Stimulated activated CD4-positive, alpha-beta T cell treated with anti-CD3 and anti-CD28 coated beads, Interleukin-2, amount 100 ng/mL, for 24 hours (primary cell): ENCODE measurements around the gene TMEM200A.

Experiments
- DNase-seq, 2 donors: peaks; one replicate each; pipeline ENCODE4 v3.0.0-alpha.2; 2020

TMEM200A gene

DNA sequence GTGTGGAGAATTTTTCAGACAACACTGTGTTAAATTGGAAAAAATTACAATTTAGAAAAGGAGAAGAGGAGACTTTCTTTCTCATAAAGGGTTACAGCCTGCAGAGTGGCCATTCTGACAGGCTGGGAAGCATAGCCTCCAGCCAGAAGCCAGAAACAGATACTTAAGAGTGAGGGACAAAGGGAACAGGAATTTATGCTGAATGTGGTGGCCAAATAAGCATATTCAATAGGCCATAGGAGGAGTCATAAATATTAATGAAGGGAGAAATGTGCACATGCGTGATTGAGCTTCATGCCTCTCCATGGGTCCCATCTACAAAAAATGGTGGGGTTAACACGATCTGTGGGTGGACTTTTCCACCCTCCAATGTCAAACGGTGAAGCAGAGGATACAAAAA, 13.4 kb downstream of the TMEM200A start:
- DNase-seq = no peak

DNA sequence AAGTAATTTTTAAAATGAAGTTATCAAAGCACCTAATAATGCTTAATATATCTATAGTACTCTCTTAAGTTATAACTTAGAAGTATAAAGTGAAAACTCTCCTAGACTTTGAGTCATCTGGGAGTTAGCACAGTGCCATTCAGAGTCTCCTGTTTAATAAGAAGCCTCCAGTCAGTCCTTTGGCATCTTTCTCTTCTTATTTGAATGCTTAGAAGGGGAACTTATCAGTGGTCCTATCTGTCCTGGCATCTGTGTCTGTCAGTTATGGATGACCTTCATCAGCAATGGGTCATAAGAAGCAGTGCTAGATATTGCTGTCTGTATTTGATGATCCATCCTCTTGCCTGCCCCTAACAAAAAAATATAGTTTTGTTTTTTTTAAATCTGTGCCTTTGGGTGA, 15.2 kb downstream of the TMEM200A start:
- no peak for DNase-seq

GRCh38 chr6:130381459-130382380, 15.9 kb downstream of the TMEM200A start:
- peak in 1 of 2 donors; percentile 6 for DNase-seq

DNA sequence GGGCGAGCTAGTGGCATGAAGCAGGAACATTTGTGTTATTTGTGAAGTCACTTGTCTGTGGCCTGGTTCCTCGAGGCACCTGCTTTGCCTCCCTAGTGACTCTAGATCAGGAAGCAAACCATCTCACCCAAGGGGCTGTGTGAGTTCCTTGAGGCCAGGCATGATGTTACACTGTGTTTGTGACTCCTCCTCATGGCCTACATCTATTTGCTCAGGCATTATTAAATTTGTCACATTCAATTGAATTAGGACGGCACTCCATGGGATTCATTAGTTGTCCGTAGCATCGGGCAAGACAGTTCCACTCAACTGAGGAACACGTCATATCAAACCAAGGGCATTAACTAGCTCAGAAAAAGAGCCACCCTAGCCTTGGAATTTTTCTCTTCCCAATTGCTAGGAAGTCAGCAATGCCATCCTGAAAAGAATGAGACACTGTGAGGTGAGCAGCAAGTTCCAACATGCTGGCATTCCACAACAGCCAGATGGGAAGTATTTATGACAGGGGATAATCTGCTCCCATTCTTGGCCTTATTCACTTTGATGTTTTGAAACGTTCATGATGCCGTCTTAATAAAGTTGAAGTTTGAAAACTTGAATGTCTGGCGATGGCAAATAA, 17.2 kb downstream of the TMEM200A start:
- DNase-seq = no peak

GRCh38 chr6:130385064-130385695, 19.4 kb downstream of the TMEM200A start:
- no peak for DNase-seq

DNA sequence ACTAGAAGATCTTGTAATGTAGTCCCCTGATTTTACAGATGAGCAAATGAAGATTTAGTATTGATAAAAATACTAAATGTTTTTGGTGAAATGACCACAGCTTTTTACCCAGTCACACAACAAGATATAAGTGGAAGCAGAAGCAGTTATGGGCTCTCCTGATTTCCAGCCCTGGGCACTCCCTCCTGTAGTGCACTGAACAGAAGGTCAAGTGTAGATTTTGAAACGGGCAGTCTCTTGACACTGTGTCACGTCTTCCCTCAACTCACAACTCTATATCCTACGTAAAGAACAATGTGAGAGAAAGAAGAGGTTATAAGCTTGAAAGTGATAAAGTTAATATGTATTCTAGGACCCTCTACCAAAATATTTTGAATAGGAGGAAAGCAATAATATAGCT, 23.3 kb downstream of the TMEM200A start:
- DNase-seq = no peak

GRCh38 chr6:130390890-130391289, 25.1 kb downstream of the TMEM200A start:
- DNase-seq = no peak

DNA sequence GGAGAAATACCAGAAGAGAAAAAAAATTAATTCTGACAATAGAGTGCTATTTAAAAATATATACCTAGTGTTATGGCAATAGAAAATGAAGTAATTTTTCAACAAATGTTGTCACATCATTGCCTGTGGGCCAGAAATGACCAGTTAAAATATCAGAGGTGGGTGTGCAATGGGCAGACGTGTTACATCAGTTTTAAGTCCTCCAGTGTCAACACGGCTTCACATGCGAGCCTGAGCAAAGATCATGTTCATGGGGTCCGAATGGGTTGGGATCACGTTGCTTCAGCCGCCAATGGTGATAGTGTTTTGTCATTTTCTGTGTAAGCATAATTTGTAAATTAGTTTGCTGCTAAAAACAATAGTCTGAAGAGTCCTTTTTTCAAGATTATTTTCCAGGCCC, 27.5 kb downstream of the TMEM200A start:
- DNase-seq = no peak

GRCh38 chr6:130394246-130394645, 28.4 kb downstream of the TMEM200A start:
- DNase-seq = no peak

DNA sequence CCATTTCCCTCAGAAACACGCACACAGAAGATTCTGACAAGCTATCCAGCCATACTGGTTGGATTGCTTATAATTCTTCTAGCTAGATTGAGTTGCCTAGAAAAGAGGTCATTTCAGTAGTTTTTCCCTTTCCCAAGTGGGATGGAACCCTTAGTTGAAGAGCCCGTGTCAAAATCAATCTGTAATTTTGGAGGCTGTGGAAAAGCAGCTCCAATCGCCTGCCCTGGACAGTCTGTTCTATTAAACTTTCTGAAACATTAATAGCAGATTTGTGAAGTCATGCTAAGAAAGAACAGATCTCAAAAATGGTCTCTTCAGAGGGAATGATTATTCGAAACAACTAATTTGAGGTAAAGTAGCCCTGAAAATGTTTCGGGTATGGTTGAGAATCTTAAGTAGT, 29.3 kb downstream of the TMEM200A start:
- DNase-seq = no peak

DNA sequence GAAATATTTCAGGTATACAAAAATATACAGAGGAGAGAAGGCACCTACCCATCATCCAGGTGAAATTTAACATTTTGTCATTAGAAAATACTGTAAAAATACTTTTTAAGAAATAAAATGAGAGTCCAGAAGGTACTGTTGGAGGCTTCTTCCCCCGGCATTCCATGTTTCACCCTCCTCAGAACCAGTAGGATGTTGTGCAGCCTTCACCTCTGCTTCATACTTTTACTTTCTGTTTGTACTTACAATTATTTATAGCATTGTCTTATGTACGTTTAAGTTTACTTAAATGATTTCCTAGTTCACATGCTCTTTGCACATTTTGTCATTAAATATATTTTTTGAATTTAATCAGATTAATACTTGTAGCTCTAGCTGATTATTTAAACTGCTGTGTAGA, 30.9 kb downstream of the TMEM200A start:
- DNase-seq = no peak

DNA sequence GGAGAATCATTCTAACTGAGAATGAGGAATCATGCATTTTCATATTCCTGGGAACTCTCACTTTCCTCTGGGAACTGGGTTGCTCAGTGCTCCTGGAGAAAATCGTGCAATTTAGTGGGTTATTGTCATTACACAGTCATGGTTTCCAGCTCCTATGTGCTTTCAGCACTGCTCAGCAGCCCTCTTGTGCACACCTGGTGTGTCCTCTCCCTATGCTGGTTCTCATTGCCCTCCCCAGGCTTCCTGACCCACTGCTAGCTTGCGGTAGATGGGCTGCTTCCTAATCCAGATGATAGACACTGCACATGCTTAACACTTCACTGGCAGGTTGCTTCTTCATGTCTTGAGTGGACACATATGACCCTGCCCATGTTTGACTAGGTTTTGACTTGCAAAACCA, 39.7 kb downstream of the TMEM200A start:
- DNase-seq = no peak

DNA sequence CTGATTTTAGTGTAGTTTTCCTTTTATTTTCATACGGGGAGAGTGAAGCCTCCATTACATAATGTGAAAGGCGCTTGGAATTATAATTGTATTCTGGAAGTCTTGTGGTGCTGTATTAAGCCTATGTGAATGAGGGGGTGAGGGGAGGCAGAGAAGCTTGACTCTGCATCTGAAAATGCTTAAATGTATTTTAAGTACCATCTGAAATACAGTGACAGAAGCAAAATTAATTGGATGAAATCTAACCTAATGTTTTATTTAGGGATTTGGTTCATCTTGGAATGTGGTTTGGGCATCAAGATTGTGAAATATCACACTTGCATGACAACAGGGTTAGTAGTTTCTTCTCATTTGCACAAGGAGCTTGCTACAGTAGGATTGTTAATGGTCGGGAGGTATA, 41.2 kb downstream of the TMEM200A start:
- no peak for DNase-seq

GRCh38 chr6:130409418-130410100, 43.7 kb downstream of the TMEM200A start:
- no peak for DNase-seq

DNA sequence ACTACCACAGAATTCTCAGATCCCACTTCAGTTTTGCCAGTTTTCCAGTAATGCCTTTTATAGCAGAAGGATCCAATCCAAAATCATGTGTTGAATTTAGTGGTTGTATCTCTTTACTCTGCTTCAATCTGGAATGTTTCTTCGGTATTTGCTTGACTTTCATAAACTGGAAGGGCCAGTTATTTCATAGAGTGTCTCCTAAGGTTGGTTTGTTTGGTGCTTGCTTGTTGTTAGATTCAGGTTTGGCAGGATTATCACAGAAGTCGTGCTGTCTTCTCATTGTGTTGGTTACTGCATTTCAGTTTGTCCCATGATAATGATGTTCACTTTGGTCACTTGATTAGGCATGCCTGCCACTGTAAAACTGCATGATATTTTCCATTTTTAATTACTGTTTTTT, 45.7 kb downstream of the TMEM200A start:
- DNase-seq = no peak

GRCh38 chr6:130412556-130413290, 46.9 kb downstream of the TMEM200A start:
- no peak for DNase-seq

DNA sequence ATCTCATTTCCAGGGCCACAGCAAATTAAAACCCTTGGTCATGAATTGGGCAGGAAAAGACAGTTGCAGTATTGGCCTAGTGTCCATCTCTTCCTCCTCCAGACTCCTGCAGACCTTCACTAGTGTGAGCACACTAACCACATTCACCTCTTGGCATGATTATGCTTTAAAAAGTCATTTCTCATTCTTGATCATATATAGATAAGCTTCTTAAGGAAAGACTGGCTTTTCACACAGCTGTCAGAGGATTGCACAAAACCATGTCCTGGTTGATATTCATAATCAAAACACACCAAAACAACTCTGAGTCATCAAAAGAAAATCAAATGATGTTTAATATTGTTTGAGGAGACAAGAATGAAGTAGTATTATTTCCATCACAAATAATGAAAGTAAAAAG, 52.1 kb downstream of the TMEM200A start:
- no peak for DNase-seq

GRCh38 chr6:130420911-130421310, 55.1 kb downstream of the TMEM200A start:
- no peak for DNase-seq

- DNase-seq = no peak
These were observed 55.8 kb downstream of the TMEM200A start for GRCh38 chr6:130421585-130421984.

DNA sequence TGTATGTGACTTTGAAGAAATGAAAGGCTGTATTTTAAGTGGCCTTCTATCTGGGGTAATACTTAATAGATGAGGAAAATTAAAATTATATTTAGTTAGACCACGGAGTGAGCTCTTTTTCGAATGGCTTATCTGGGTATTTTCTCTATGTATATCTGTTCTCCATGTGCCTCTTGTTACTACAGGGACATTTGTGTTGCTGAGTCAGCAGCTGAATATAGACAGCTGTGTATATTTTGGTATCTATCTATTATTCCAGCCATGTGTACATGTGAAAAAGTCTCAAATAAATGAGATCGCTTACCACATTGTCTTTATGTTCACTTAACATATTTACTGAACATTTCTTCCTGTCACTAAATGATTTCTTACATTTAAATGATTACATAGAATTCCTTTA, 57.2 kb downstream of the TMEM200A start:
- DNase-seq = no peak

GRCh38 chr6:130424710-130425109, 58.9 kb downstream of the TMEM200A start:
- DNase-seq = no peak

DNA sequence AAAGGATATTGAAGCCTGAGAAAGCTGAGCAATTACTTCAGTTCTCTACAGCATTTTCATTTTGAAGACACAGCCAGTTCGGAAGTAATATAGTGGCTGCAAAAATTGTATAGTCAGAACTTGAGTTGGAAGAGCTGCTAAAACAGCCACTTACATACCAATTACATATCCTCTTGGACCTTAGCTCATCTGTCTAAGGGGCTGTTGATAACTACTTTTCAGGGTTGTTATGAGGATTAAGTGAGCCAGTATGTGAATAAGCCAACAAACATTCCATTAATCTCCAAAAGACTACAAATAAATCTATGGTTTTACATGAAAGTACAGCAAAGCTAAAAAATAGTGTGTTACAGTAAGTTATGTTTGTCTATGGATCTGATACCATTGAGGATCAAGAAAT, 59.7 kb downstream of the TMEM200A start:
- no peak for DNase-seq
